Osteocyte (in vitro differentiated cells): ENCODE measurements around the gene OSBPL10. TPM values are rescaled to one million over a fixed set of nuclear protein-coding genes. Genes with fewer than 3 reads are reported as not detected.

Experiments
- DNase-seq: peaks from one replicate; pipeline ENCODE4 v3.0.0; 2021; ENCODE audit warnings: mixed read lengths; ENCODE audit not compliant: unreplicated experiment; ENCODE audit errors: extremely low spot score
- H3K27ac Mint-ChIP-seq: one replicate; pipeline ENCODE4 v1.8.0; 2021; ENCODE audit warnings: mild to moderate bottlenecking, mixed read lengths; ENCODE audit not compliant: unreplicated experiment
- H3K27me3 Mint-ChIP-seq: one replicate; pipeline ENCODE4 v1.8.0; 2021; ENCODE audit warnings: mixed read lengths; ENCODE audit not compliant: unreplicated experiment
- H3K36me3 Mint-ChIP-seq: one replicate; pipeline ENCODE4 v1.8.0; 2021; ENCODE audit warnings: mixed read lengths; ENCODE audit not compliant: unreplicated experiment
- H3K4me1 Mint-ChIP-seq: one replicate; pipeline ENCODE4 v1.8.0; 2021; ENCODE audit warnings: mixed read lengths; ENCODE audit not compliant: unreplicated experiment
- H3K4me3 Mint-ChIP-seq: one replicate; pipeline ENCODE4 v1.8.0; 2021; ENCODE audit warnings: mild to moderate bottlenecking, moderate library complexity, mixed read lengths; ENCODE audit not compliant: unreplicated experiment
- H3K9me3 Mint-ChIP-seq: one replicate; pipeline ENCODE4 v1.8.0; 2021; ENCODE audit warnings: mixed read lengths; ENCODE audit not compliant: unreplicated experiment
- CTCF ChIP-seq: fragments of 200-600 bp; sonication (generic); IDR thresholded peaks from 2 replicates; pipeline ENCODE4 v1.5.0; 2021; ENCODE audit warnings: antibody characterized with exemption, mild to moderate bottlenecking, moderate library complexity
- total RNA-seq: library from RNA; stranded (reverse); gene quantifications from 2 replicates; pipeline ENCODE4 v1.2.1, GENCODE V29; 2021

The OSBPL10 gene
- total RNA-seq, 1 donor from 2014 or later = 21.7 TPM

DNA sequence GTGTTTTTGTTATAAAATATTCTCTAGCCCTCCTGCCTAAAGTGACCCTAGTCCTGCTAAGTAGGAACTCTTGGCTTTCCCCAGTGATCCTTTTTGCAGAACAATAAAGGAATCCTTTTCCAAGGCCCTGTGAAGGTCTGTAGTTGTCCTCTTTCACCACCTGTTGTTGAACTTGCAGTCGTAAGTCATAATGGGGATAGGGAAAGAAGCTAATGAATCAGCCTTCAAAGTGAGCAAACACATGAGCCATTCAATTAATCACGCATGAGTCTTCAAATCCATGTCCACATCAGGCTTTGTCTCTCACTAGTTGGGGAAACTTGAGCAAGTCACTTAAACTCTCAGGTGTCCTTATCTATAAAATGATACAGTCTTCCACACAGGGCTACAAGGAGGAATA lies 28.0 kb upstream of the OSBPL10 start:
- peaks cover 6% of the 10 kb centered on the region for H3K9me3 Mint-ChIP-seq
- H3K4me3 Mint-ChIP-seq = no peak overlapping the region
- H3K27ac Mint-ChIP-seq = no peak overlapping the region
- H3K27me3 Mint-ChIP-seq = peaks cover 11% of the 10 kb centered on the region
- H3K4me1 Mint-ChIP-seq = peaks cover 2% of the 10 kb centered on the region
- TF ChIP-seq CTCF = no peak
- DNase-seq = no peak
- H3K36me3 Mint-ChIP-seq = peaks cover 3% of the 10 kb centered on the region

DNA sequence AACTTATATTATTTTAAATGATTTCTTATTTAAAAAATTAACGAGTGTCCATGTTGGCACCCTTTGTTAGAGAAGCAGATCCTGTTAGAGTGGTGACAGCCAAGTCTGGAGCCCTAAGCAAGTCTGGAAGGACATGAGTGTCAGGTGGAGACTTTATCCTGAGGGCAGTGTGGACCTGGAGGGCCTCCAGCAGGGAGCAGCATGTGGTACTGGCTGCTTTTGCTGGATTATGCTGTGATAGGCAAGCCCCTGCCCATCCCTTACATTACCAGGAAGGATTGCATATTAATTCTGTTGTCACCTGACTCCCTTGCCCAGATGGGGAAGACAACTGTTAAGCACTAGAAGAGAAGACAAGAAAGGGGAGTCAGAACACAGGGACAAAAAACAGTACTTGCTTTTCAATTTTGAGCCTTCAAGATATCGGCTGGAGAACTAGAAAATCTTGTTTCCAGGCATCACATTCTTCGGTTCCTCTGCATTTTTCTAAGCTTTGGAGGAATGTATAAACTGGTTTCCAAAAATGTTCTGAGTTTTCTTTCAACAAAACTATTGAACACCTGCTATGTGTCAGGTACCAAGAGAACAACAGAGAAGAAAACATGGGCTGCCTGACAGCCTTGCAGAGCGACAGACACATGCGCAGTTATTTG lies 23.2 kb upstream of the OSBPL10 start:
- no peaks in the 10 kb centered on the region for H3K27me3 Mint-ChIP-seq
- no peaks in the 10 kb centered on the region for H3K9me3 Mint-ChIP-seq
- H3K4me3 Mint-ChIP-seq = no peak overlapping the region
- H3K27ac Mint-ChIP-seq = no peak overlapping the region
- peaks cover 15% of the 10 kb centered on the region for H3K4me1 Mint-ChIP-seq
- H3K36me3 Mint-ChIP-seq = no peaks in the 10 kb centered on the region
- TF ChIP-seq CTCF = no peak
- DNase-seq = no peak

GRCh38 chr3:32003380-32003779 lies 22.3 kb upstream of the OSBPL10 start:
- Mint-ChIP-seq H3K27ac (no peak overlapping the region), H3K9me3 (no peaks in the 10 kb centered on the region), H3K27me3 (no peaks in the 10 kb centered on the region), H3K36me3 (no peaks in the 10 kb centered on the region), H3K4me3 (no peak overlapping the region), H3K4me1 (peaks cover 15% of the 10 kb centered on the region)
- DNase-seq = no peak
- no peak for TF ChIP-seq CTCF

- no peaks in the 10 kb centered on the region for H3K27me3 Mint-ChIP-seq
- no peak for TF ChIP-seq CTCF
- peaks cover 15% of the 10 kb centered on the region for H3K4me1 Mint-ChIP-seq
- no peaks in the 10 kb centered on the region for H3K9me3 Mint-ChIP-seq
- no peaks in the 10 kb centered on the region for H3K36me3 Mint-ChIP-seq
- H3K27ac Mint-ChIP-seq = no peak overlapping the region
- no peak overlapping the region for H3K4me3 Mint-ChIP-seq
- DNase-seq = no peak
Observed at GRCh38 chr3:32002561-32003368, 21.7 kb upstream of the OSBPL10 start.

DNA sequence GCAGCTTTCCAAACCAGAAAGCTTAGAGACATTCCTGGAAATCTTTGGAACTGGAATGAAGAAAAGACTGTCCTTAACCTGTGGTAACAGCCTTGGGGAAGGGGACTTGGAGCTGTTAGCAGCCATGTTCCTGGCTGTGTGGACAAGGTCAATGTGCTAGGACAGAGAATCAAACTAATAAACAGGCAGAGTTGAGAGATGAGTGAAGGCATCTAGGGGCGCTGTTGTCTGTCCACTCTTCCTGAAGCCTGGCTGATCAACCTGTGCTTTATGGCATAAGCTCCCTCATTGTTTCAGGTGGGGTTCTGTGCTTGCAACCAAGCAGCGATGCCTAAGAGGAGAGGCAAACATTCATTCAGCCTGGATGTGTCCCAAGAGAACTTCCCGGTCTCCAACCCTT lies 19.8 kb upstream of the OSBPL10 start:
- H3K27me3 Mint-ChIP-seq = no peaks in the 10 kb centered on the region
- no peaks in the 10 kb centered on the region for H3K9me3 Mint-ChIP-seq
- DNase-seq = no peak
- TF ChIP-seq CTCF = no peak
- H3K27ac Mint-ChIP-seq = no peak overlapping the region
- H3K4me3 Mint-ChIP-seq = no peak overlapping the region
- H3K4me1 Mint-ChIP-seq = peaks cover 15% of the 10 kb centered on the region
- H3K36me3 Mint-ChIP-seq = no peaks in the 10 kb centered on the region
